OCI-LY1 (cell line): Measurements from ENCODE around the gene HBM.

Source experiments
- H2AFZ ChIP-seq: fragments of 200-600 bp; sonication (generic), shearing (Covaris generic); 2 replicates; pipeline ENCODE4 v1.6.0; 2014; ENCODE audit warnings: antibody characterized with exemption, mild to moderate bottlenecking, low read length
- H3F3A ChIP-seq: fragments of 200-600 bp; sonication (generic), shearing (Covaris generic); 2 replicates; pipeline ENCODE4 v1.6.0; 2014; ENCODE audit warnings: mild to moderate bottlenecking, antibody characterized with exemption, low read length, moderate library complexity; ENCODE audit not compliant: insufficient read depth
- H3K27ac ChIP-seq: fragments of 200-600 bp; sonication (generic); 2 replicates; pipeline ENCODE4 v1.5.1; 2014; ENCODE audit warnings: low read length, mixed run types, mild to moderate bottlenecking, low read depth; ENCODE audit not compliant: poor library complexity, severe bottlenecking
- H3K27me3 ChIP-seq: fragments of 200-600 bp; sonication (generic); 2 replicates; pipeline ENCODE4 v1.6.0; 2014; ENCODE audit warnings: antibody characterized with exemption, mild to moderate bottlenecking, low read length, moderate library complexity; ENCODE audit not compliant: insufficient read depth
- H3K36me3 ChIP-seq: fragments of 200-600 bp; sonication (generic); 2 replicates; pipeline ENCODE4 v1.6.1; 2014; ENCODE audit warnings: mild to moderate bottlenecking, antibody characterized with exemption, low read length, moderate library complexity, mixed read lengths; ENCODE audit not compliant: insufficient read depth
- H3K4me1 ChIP-seq: fragments of 200-600 bp; sonication (generic); 2 replicates; pipeline ENCODE4 v1.5.1; 2014; ENCODE audit warnings: mild to moderate bottlenecking, low read length, moderate library complexity; ENCODE audit not compliant: insufficient read depth, severe bottlenecking
- H3K4me2 ChIP-seq: fragments of 200-600 bp; sonication (generic), shearing (Covaris generic); 2 replicates; pipeline ENCODE4 v1.6.1; 2014; ENCODE audit warnings: low read length
- H3K4me3 ChIP-seq: fragments of 200-600 bp; sonication (generic); 2 replicates; pipeline ENCODE4 v1.5.1; 2014; ENCODE audit warnings: low read length, low read depth, mild to moderate bottlenecking, mixed read lengths; ENCODE audit not compliant: poor library complexity, severe bottlenecking
- H3K79me2 ChIP-seq: fragments of 200-600 bp; shearing (Covaris generic); 2 replicates; pipeline ENCODE4 v1.6.1; 2016; ENCODE audit warnings: mixed run types, low read length, mixed read lengths; ENCODE audit not compliant: insufficient read depth
- H3K9ac ChIP-seq: fragments of 200-600 bp; sonication (generic), shearing (Covaris generic); 2 replicates; pipeline ENCODE4 v1.6.1; 2014; ENCODE audit warnings: mild to moderate bottlenecking, low read length, mixed read lengths
- H3K9me2 ChIP-seq: fragments of 200-600 bp; sonication (generic), shearing (Covaris generic); 2 replicates; pipeline ENCODE4 v1.6.1; 2014; ENCODE audit warnings: low read depth, mild to moderate bottlenecking, low read length, mixed read lengths
- H3K9me3 ChIP-seq: fragments of 200-600 bp; shearing (Covaris generic); 2 replicates; pipeline ENCODE4 v1.6.1; 2014; ENCODE audit warnings: low read length, mixed read lengths
- H4K20me1 ChIP-seq: fragments of 200-600 bp; sonication (generic), shearing (Covaris generic); 2 replicates; pipeline ENCODE4 v1.6.0; 2016; ENCODE audit warnings: mild to moderate bottlenecking, low read length; ENCODE audit not compliant: insufficient read depth
- CTCF ChIP-seq: fragments of 200-600 bp; sonication (generic), shearing (Covaris generic); IDR thresholded peaks from 2 replicates; pipeline ENCODE4 v1.5.1; 2017; ENCODE audit warnings: mild to moderate bottlenecking, antibody characterized with exemption, low read length, moderate library complexity, mixed read lengths
- EZH2 ChIP-seq: fragments of 200-600 bp; sonication (generic), shearing (Covaris generic); IDR thresholded peaks from 2 replicates; pipeline ENCODE4 v1.8.0; 2017; ENCODE audit warnings: borderline replicate concordance, mixed run types, mild to moderate bottlenecking, antibody characterized with exemption, low read length, moderate library complexity, mixed read lengths

Gene HBM

GRCh38 chr16:133716-134115, 32.1 kb upstream of the HBM start:
- H3K27me3 ChIP-seq: no peaks in the 10 kb centered on the region
- TF ChIP-seq EZH2 (no peak), CTCF (no peak)
- H2AFZ ChIP-seq: no peak overlapping the region
- H3K4me3 ChIP-seq: no peak overlapping the region
- H3K9ac ChIP-seq: no peak overlapping the region
- H3K4me1 ChIP-seq: peaks cover 13% of the 10 kb centered on the region
- no peak overlapping the region for H3K4me2 ChIP-seq
- no peaks in the 10 kb centered on the region for H4K20me1 ChIP-seq
- H3K79me2 ChIP-seq: peaks cover 9% of the 10 kb centered on the region
- H3F3A ChIP-seq: no peaks in the 10 kb centered on the region
- H3K27ac ChIP-seq: no peak overlapping the region
- H3K36me3 ChIP-seq: no peaks in the 10 kb centered on the region
- no peaks in the 10 kb centered on the region for H3K9me3 ChIP-seq
- H3K9me2 ChIP-seq: no peaks in the 10 kb centered on the region

GRCh38 chr16:138049-138417, 27.7 kb upstream of the HBM start:
- no peak for TF ChIP-seq CTCF
- no peak for TF ChIP-seq EZH2
- no peaks in the 10 kb centered on the region for H4K20me1 ChIP-seq
- H3K4me3 ChIP-seq: peak overlapping the region; percentile 88
- no peaks in the 10 kb centered on the region for H3K27me3 ChIP-seq
- H3K9me3 ChIP-seq: no peaks in the 10 kb centered on the region
- peaks cover 6% of the 10 kb centered on the region; the same call in 1 of the 2 replicates for H3F3A ChIP-seq
- H3K4me1 ChIP-seq: peaks cover 8% of the 10 kb centered on the region
- H3K27ac ChIP-seq: peak overlapping the region; percentile 63
- no peaks in the 10 kb centered on the region for H3K36me3 ChIP-seq
- no peak overlapping the region for H2AFZ ChIP-seq
- peak overlapping the region; percentile 90 for H3K9ac ChIP-seq
- peak overlapping the region; percentile 66 for H3K4me2 ChIP-seq
- peaks cover 9% of the 10 kb centered on the region for H3K79me2 ChIP-seq
- H3K9me2 ChIP-seq: no peaks in the 10 kb centered on the region

GRCh38 chr16:140175-140857, 25.5 kb upstream of the HBM start:
- H3K9me2 ChIP-seq: no peaks in the 10 kb centered on the region
- TF ChIP-seq CTCF: no peak
- no peak for TF ChIP-seq EZH2
- peaks cover 9% of the 10 kb centered on the region for H3K79me2 ChIP-seq
- H3K4me1 ChIP-seq: peaks cover 8% of the 10 kb centered on the region
- H4K20me1 ChIP-seq: no peaks in the 10 kb centered on the region
- H3K27me3 ChIP-seq: no peaks in the 10 kb centered on the region
- H3K4me2 ChIP-seq: no peak overlapping the region
- no peaks in the 10 kb centered on the region for H3K36me3 ChIP-seq
- no peaks in the 10 kb centered on the region for H3K9me3 ChIP-seq
- H2AFZ ChIP-seq: no peak overlapping the region
- H3K4me3 ChIP-seq: no peak overlapping the region
- H3K9ac ChIP-seq: no peak overlapping the region
- no peak overlapping the region for H3K27ac ChIP-seq
- peaks cover 6% of the 10 kb centered on the region; the same call in 1 of the 2 replicates for H3F3A ChIP-seq
